Chondrocyte (in vitro differentiated cells): ENCODE measurements around the gene SMOC2. TPM values are rescaled to one million over a fixed set of nuclear protein-coding genes. Genes with fewer than 3 reads are reported as not detected.
A peak's percentile ranks its signal among the peaks of the same experiment; 100 is the strongest.
"Not testable (repeated sequence)": the region's sequence is repeated elsewhere in the genome, so short reads cannot be mapped to it uniquely, and the experiment has no call there.

Experiments used
- DNase-seq: peaks from one replicate; pipeline ENCODE4 v3.0.0; 2021; ENCODE audit warnings: mixed read lengths, low spot score
- H3K27ac Mint-ChIP-seq: one replicate; pipeline ENCODE4 v1.8.0; 2021; ENCODE audit warnings: mild to moderate bottlenecking, moderate library complexity, mixed read lengths; ENCODE audit not compliant: unreplicated experiment
- H3K27me3 Mint-ChIP-seq: 2 replicates; pipeline ENCODE4 v1.8.0; 2021; ENCODE audit warnings: low read depth, mixed read lengths
- H3K36me3 Mint-ChIP-seq: 2 replicates; pipeline ENCODE4 v1.8.0; 2021; ENCODE audit warnings: low read depth, mixed read lengths
- H3K4me1 Mint-ChIP-seq: 2 replicates; pipeline ENCODE4 v1.8.0; 2021; ENCODE audit warnings: low read depth, mild to moderate bottlenecking, mixed read lengths
- H3K4me3 Mint-ChIP-seq: one replicate; pipeline ENCODE4 v1.8.0; 2021; ENCODE audit warnings: mild to moderate bottlenecking, moderate library complexity, mixed read lengths; ENCODE audit not compliant: unreplicated experiment
- H3K9me3 Mint-ChIP-seq: 2 replicates; pipeline ENCODE4 v1.8.0; 2021; ENCODE audit warnings: low read depth, mixed read lengths
- total RNA-seq: library from RNA; stranded (reverse); gene quantifications from 3 replicates; pipeline ENCODE4 v1.2.1, GENCODE V29; 2021
- TF ChIP-seq, protein P1 (sequence below): fragments of 200-600 bp; sonication (generic); IDR thresholded peaks from 2 replicates; pipeline ENCODE4 v1.5.0; 2021; ENCODE audit warnings: antibody characterized with exemption, mild to moderate bottlenecking, moderate library complexity

The SMOC2 gene
- total RNA-seq, 1 donor from 2014 or later = 148 TPM

DNA sequence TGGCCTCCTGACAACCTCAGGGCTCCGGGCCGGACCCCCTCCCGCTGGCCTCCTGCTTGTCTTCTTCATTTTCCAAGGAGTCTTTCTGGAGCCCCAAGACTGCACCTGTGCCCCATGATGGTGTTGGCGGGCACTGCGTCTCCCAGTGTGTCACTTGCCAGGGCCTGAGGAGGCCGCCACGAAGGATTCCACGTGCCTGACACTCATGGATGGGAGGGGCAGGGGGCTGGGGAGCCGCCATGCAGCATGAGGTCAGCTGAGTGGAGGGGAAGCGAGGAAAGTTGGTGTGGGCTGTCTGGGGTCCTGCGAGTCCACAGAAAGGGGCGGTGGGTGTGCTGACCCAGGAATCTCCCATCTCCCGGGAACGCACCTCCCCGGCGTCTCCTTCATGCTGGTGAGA, 165.7 kb downstream of the SMOC2 start:
- H3K27ac Mint-ChIP-seq = no peak overlapping the region
- H3K36me3 Mint-ChIP-seq = peaks cover 38% of the 10 kb centered on the region
- H3K4me3 Mint-ChIP-seq = no peak overlapping the region
- no peaks in the 10 kb centered on the region for H3K4me1 Mint-ChIP-seq
- peaks cover 18% of the 10 kb centered on the region for H3K27me3 Mint-ChIP-seq
- TF ChIP-seq, protein P1, sequence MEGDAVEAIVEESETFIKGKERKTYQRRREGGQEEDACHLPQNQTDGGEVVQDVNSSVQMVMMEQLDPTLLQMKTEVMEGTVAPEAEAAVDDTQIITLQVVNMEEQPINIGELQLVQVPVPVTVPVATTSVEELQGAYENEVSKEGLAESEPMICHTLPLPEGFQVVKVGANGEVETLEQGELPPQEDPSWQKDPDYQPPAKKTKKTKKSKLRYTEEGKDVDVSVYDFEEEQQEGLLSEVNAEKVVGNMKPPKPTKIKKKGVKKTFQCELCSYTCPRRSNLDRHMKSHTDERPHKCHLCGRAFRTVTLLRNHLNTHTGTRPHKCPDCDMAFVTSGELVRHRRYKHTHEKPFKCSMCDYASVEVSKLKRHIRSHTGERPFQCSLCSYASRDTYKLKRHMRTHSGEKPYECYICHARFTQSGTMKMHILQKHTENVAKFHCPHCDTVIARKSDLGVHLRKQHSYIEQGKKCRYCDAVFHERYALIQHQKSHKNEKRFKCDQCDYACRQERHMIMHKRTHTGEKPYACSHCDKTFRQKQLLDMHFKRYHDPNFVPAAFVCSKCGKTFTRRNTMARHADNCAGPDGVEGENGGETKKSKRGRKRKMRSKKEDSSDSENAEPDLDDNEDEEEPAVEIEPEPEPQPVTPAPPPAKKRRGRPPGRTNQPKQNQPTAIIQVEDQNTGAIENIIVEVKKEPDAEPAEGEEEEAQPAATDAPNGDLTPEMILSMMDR = no peak
- no peak for DNase-seq
- H3K9me3 Mint-ChIP-seq = no peaks in the 10 kb centered on the region

DNA sequence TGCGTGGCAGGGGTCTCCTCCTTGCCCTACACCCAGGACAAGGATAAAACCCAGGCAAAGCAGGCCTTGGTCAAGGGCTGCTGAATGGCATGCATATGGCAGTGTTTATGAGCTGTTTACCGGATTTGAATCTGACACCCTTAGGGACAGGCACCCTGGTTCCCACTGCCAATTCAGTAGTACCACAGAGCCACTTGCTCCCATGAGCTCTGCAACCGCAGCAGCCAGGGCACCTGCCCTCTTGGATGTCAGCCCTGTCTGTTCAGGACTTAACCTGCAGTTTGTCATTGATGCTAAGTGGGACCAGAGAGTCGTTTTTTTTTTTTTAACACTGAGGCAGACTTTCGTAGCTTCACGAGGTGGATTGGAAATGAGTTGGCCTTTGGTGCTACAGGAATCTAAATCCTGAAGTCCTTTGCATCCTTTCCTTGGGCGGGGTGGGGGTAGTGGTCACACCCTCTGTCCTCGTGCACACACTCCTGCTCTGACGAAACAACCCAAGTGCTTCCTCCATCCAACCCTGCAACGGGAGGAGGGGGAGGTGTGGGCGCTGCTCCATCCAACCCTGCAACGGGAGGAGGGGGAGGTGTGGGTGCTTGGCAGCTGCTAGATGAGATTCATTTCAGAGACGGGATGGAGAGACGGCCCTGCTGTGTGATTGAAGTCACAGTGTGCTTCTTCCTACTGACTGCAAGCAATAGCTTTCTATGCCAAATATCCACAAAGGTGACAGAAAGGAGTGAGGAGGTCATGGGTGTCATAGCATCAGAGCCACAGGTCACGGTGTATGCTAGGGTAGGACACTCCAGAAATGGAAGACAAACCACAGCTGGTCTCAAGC, 166.5 kb downstream of the SMOC2 start:
- peaks cover 33% of the 10 kb centered on the region for H3K36me3 Mint-ChIP-seq
- no peak overlapping the region for H3K4me3 Mint-ChIP-seq
- TF ChIP-seq, protein P1 = no peak
- DNase-seq = no peak
- H3K27me3 Mint-ChIP-seq = peaks cover 18% of the 10 kb centered on the region
- H3K27ac Mint-ChIP-seq = peak overlapping the region; percentile 63
- no peaks in the 10 kb centered on the region for H3K4me1 Mint-ChIP-seq
- no peaks in the 10 kb centered on the region for H3K9me3 Mint-ChIP-seq

DNA sequence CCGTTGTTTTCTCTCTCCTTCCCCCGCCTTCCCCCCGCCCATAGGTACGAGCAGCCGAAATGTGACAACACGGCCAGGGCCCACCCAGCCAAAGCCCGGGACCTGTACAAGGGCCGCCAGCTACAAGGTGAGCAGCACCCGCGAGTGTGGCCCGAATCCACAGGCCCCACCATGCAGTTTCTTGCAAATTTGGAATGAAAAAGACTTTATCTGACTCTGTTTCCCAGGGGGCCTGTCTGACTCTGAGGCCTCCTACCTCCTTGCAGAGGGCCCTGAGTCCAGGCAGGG, 167.1 kb downstream of the SMOC2 start:
- H3K27me3 Mint-ChIP-seq = peaks cover 18% of the 10 kb centered on the region
- no peak overlapping the region for H3K4me3 Mint-ChIP-seq
- DNase-seq = no peak
- peaks cover 33% of the 10 kb centered on the region for H3K36me3 Mint-ChIP-seq
- no peaks in the 10 kb centered on the region for H3K4me1 Mint-ChIP-seq
- H3K27ac Mint-ChIP-seq = no peak overlapping the region
- no peaks in the 10 kb centered on the region for H3K9me3 Mint-ChIP-seq
- TF ChIP-seq, protein P1 = no peak

DNA sequence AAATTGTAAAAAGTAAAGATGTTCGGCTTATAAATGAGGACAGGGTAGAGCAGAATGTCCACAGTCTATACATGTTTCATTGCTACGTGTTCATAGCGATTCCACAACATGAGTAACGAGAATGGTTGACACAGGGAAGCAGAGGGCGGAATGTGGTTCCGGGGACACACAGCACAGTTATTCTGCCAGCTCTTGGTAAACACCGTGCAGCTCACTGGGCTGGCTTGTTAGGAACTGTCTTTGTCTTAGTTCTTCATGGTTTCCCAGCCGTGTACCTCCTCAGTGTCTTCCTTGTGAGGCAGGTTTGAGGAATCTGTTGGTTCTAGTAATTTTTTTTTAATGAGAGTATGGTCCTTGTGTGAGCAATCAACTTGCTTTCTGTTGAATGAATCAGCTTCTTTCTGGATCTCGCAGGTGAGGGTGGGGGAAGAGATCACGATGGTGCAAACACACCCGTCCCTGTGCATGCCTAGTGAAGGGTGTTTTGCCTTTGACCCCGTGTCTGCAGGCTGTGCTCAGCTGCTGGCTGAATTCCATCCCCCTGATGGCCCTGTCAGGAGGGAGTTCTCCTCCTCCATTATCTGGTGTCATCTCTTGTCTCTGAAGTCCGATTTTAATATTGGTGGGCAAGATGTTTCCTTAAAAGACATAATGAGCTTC, 168.2 kb downstream of the SMOC2 start:
- Mint-ChIP-seq H3K4me1 (no peaks in the 10 kb centered on the region), H3K4me3 (no peak overlapping the region), H3K27me3 (peaks cover 18% of the 10 kb centered on the region), H3K27ac (no peak overlapping the region), H3K36me3 (peaks cover 27% of the 10 kb centered on the region), H3K9me3 (no peaks in the 10 kb centered on the region)
- TF ChIP-seq, protein P1 = no peak
- DNase-seq = no peak

DNA sequence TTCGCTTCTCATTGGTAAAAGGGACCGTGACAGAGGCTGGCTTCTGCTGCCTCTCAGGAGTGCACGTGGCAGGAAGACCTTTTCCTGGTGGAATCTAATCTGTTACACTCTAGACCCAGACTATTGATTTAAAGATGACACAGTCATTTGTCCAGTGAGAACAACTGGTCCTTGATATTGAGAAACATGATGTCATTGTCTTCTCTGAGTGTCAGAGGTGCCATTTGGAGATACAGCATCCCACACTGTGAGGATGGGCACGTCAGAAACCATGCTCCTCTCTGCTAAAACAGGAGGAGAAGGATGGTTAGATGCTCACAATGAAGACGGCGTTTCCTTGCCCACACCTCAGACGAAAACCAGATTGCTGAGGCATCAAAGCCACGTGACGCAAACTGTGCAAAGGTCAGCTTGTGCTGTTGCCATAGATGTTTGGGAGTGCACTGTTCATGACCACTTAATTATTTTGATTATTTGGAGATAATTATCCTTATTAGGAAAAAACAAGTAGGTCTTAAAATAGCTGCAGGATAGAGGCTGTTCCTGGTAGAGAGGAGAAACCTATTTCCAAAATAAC, 169.0 kb downstream of the SMOC2 start:
- Mint-ChIP-seq H3K4me3 (no peak overlapping the region), H3K9me3 (no peaks in the 10 kb centered on the region), H3K27me3 (peaks cover 14% of the 10 kb centered on the region), H3K36me3 (peaks cover 23% of the 10 kb centered on the region), H3K4me1 (no peaks in the 10 kb centered on the region), H3K27ac (no peak overlapping the region)
- TF ChIP-seq, protein P1 = no peak
- DNase-seq = no peak

DNA sequence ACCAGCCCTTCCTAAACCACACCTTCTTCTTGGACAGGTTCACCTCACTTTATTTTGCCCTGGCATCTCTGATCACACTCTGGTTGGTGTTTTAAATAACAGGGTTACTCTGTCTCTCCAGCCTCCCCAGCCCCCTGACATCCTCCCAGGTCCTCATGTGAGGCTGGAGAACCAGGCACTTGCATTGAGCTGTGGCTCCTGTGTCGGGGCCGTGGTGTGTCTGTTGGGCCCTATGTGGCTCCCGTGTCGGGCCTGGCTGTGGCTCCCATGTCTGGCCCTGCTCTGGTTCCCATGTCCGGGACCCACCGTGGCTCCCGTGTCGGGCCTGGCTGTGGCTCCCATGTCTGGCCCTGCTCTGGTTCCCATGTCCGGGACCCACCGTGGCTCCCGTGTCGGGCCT, 170.0 kb downstream of the SMOC2 start:
- H3K36me3 Mint-ChIP-seq = peaks cover 27% of the 10 kb centered on the region
- not testable (repeated sequence) for DNase-seq, H3K4me3 Mint-ChIP-seq, H3K27ac Mint-ChIP-seq, H3K9me3 Mint-ChIP-seq, H3K4me1 Mint-ChIP-seq
- peaks cover 12% of the 10 kb centered on the region for H3K27me3 Mint-ChIP-seq
